Tibial nerve (tissue), 4 donors: Measurements from ENCODE around the gene ZKSCAN2.

Experiments
- CTCF ChIP-seq, 5 experiments: fragments of 200-600 bp in 3 of 5; fragments of 450-650 bp in 2 of 5; sonication (generic) in 3 of 5; IDR thresholded peaks; one replicate each; pipeline ENCODE4 v1.5.1; 2016 to 2019; ENCODE audit warnings: antibody characterized with exemption in 5 of 5, mild to moderate bottlenecking in 3 of 5, moderate library complexity in 2 of 5
- EP300 ChIP-seq, 2 donors: sonication (generic); formaldehyde crosslinking; IDR thresholded peaks; one replicate each; pipeline ENCODE4 v1.6.1; 2017; ENCODE audit warnings: antibody characterized with exemption in 2 of 2, mild to moderate bottlenecking in 1 of 2
- POLR2A ChIP-seq, 2 donors: fragments of 450-650 bp; IDR thresholded peaks; one replicate each; pipeline ENCODE4 v1.6.1; 2017; ENCODE audit warnings: antibody characterized with exemption in 2 of 2, mild to moderate bottlenecking in 2 of 2, moderate library complexity in 2 of 2

- TF ChIP-seq EP300 (IDR thresholded peaks at IDR 0.05) (no peak), CTCF (IDR thresholded peaks at IDR 0.05) (no peak), POLR2A (IDR thresholded peaks at IDR 0.05) (no peak)
These were observed 65.5 kb downstream of the ZKSCAN2 start for GRCh38 chr16:25192096-25192495.
